ENCODE data around the gene KIF1B. TPM values are rescaled to one million over a fixed set of nuclear protein-coding genes. Genes with fewer than 3 reads are reported as not detected.
"Not testable (repeated sequence)": the region's sequence is repeated elsewhere in the genome, so short reads cannot be mapped to it uniquely, and the experiment has no call there.

Gene KIF1B
- total RNA-seq, 6 donors from 2014 or later = 29.4 to 67.1 (median 42.0) TPM

DNA sequence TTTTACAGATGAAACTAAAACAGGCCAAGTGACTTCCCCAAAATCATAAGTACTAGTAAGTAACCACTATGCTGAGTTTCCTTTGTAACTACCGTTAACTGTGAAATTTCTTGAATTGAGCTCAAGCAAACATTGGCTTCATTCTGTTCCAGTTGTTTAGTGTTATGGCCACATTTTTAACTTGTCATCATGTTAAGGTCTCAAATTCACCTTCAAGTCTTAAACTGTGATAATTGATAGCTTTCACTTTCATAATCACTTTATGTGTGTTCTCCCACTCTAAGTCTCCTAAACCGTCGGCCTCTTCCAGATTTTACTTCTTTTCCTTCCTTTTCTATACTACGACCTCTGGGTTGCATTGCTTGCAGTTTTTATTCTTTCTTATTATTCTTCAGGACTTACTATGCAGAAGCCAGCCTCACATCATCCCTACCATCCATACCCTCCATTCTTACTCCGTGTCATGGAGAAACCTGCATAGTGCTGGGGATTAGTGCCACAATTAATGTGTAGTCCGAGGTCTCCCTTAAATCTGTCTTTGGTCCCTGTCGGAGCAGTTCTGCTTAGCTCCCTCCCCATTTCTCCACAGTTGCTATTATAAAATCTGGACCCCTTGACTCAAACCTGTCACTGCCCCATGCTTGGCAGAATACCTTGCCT is 5.8 kb downstream of the KIF1B start:
- Histone ChIP-seq H3K36me3 (no peaks in the 10 kb centered on the region), H3K4me1 (peaks cover 44 to 75% (median 59%) of the 10 kb centered on the region in 4 donors), H3K27ac (peak overlapping the region in 3 of 4 donors; percentile 22 to 61 (median 57)), H3K27me3 (no peaks in the 10 kb centered on the region), H3K4me3 (peak overlapping the region in 1 of 4 donors; percentile 1), H3K9me3 (no peaks in the 10 kb centered on the region)
- TF ChIP-seq CTCF (IDR thresholded peaks at IDR 0.05) (no peak), POLR2A (IDR thresholded peaks at IDR 0.05) (no peak), POLR2AphosphoS5 (IDR thresholded peaks at IDR 0.05) (no peak), EP300 (IDR thresholded peaks at IDR 0.05) (no peak)
- 38 to 50% methylated on average over 7 of the region's 7 CpGs for WGBS, 2 donors
- ATAC-seq (ENCODE audit: low FRiP score in 2 of 2) = no peak
- DNase-seq = no peak

DNA sequence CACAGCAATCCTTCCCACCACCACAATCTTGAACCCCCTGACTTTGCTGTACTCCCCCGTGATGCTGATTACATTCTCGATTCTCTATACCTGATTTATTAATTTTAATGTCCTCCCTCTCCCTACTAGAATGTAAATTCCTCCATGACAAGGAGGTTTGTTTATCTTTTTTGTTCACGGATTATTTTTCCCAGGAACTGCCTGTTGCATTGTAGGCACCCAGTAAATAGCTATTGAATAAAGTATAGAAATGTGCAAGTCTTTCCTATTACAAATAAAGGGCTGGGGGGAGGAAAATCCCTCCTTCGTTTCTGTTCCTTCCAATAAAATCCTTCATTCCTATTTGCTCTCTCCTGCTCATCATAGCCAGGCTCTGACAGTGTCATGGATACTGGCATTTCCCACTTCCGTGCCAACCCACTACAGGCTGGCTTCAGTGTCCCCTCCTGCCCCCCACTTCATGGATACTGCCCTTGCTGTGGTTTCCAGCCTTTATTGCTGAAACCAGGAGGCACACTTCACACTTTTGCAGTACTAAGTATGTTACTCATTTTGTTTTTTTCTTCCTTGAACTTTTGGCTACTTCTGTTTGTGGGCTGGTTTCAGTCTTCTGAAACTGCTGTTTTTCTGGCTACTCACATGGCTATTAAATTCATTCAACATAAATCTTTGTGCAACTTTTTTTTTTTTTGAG is 7.5 kb downstream of the KIF1B start:
- TF ChIP-seq CTCF (IDR thresholded peaks at IDR 0.05) (no peak), POLR2A (IDR thresholded peaks at IDR 0.05) (no peak), POLR2AphosphoS5 (IDR thresholded peaks at IDR 0.05) (no peak), EP300 (IDR thresholded peaks at IDR 0.05) (no peak)
- Histone ChIP-seq H3K27ac (peak overlapping the region in 2 of 4 donors; percentile 4 to 8), H3K4me1 (peaks cover 32 to 60% (median 48%) of the 10 kb centered on the region in 4 donors), H3K9me3 (no peaks in the 10 kb centered on the region), H3K36me3 (no peaks in the 10 kb centered on the region), H3K27me3 (no peaks in the 10 kb centered on the region), H3K4me3 (no peak overlapping the region)
- 46 to 56% methylated on average over 5 of the region's 5 CpGs for WGBS, 2 donors
- ATAC-seq (ENCODE audit: low FRiP score in 2 of 2) = peak in 1 of 2 donors; percentile 32
- DNase-seq = no peak

DNA sequence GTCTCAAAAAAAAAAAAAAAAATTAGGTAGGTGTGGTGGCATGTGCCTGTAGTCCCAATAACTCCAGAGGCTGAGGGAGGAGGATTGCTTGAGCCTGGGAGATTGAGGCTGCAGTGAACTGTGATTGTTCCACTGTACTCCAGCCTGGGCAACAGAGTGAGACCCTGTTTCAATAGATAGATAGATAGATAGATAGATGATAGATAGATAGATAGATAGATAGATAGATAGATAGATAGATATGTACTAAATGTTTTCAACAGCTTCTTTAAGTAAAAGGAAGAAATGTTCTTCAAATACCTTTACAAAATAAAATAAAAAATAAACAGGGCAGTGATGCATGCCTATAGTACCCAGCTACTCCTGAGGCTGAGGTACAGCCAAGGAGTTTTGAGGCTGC is 9.8 kb downstream of the KIF1B start:
- no peaks in the 10 kb centered on the region for H3K27me3 ChIP-seq
- no peak overlapping the region for H3K27ac ChIP-seq
- TF ChIP-seq EP300 (IDR thresholded peaks at IDR 0.05) (no peak), CTCF (IDR thresholded peaks at IDR 0.05) (no peak)
- no peak for DNase-seq
- H3K4me1 ChIP-seq = peaks cover 32 to 46% (median 40%) of the 10 kb centered on the region in 4 donors
- H3K9me3 ChIP-seq = no peaks in the 10 kb centered on the region
- no peak overlapping the region for H3K4me3 ChIP-seq
- H3K36me3 ChIP-seq = no peaks in the 10 kb centered on the region
- no peak for ATAC-seq (ENCODE audit: low FRiP score in 2 of 2)

DNA sequence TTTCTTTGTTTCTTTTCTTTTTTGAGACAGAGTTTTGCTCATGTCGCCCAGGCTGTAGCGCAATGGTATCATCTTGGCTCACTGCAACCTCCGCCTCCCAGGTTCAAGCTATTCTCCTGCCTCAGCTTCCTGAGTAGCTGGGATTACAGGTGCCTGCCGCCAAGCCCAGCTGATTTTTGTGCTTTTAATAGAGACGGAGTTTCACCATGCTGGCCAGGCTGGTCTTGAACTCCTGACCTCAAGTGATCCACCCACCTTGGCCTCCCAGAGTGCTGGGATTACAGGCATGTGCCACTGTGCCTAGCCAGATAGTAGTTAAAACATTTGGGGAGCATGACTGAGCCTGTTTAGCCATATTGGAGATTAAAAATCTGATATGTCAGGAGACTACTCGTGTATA is 10.3 kb downstream of the KIF1B start:
- not testable (repeated sequence) for DNase-seq; H3K4me3 ChIP-seq; H3K27ac ChIP-seq; H3K36me3 ChIP-seq; H3K27me3 ChIP-seq; ATAC-seq (ENCODE audit: low FRiP score in 2 of 2); H3K9me3 ChIP-seq
- 92 to 94% methylated on average over 6 of the region's 6 CpGs for WGBS, 2 donors
- H3K4me1 ChIP-seq = peaks cover 32 to 43% (median 41%) of the 10 kb centered on the region in 4 donors

DNA sequence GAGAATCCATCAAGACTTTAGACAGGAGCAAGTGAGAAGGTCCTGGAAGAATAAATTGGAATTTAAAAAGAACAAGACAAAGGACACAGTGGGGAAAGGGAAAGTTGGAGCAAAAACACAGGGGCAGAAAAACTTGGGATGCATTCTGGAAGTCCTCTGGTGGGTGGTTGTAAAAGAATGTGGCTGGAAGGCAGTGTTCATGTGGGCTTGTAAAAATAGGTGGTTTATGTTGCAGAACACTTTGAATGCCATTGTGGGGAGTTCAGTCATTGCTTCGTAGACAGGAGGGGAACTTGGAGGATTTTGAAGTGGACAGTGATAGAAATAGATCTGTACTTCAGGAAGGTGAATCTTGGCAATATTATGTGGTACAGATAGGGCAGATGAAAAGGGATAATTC is 15.2 kb downstream of the KIF1B start:
- 73 to 79% methylated on average over 1 of the region's 1 CpG for WGBS, 2 donors
- H3K4me1 ChIP-seq = peaks cover 0 to 20% (median 11%) of the 10 kb centered on the region in 4 donors
- no peaks in the 10 kb centered on the region for H3K9me3 ChIP-seq
- peak overlapping the region in 1 of 4 donors; percentile 0 for H3K27ac ChIP-seq
- H3K27me3 ChIP-seq = no peaks in the 10 kb centered on the region
- no peaks in the 10 kb centered on the region for H3K36me3 ChIP-seq
- DNase-seq (no peak), ATAC-seq (ENCODE audit: low FRiP score in 2 of 2) (no peak)
- H3K4me3 ChIP-seq = no peak overlapping the region
- no peak for TF ChIP-seq CTCF (IDR thresholded peaks at IDR 0.05)
- TF ChIP-seq POLR2A (IDR thresholded peaks at IDR 0.05) = no peak
- TF ChIP-seq EP300 (IDR thresholded peaks at IDR 0.05) = no peak
- TF ChIP-seq POLR2AphosphoS5 (IDR thresholded peaks at IDR 0.05) = no peak

Data from upper lobe of left lung (tissue), 6 donors.